Measurements from ENCODE around the gene AKNAD1. TPM values are rescaled to one million over a fixed set of nuclear protein-coding genes. Genes with fewer than 3 reads are reported as not detected.
"Not testable (repeated sequence)": the region's sequence is repeated elsewhere in the genome, so short reads cannot be mapped to it uniquely, and the experiment has no call there.

Gene AKNAD1
- total RNA-seq, 1 experiment from 2014 or later, result 0.26 TPM

DNA sequence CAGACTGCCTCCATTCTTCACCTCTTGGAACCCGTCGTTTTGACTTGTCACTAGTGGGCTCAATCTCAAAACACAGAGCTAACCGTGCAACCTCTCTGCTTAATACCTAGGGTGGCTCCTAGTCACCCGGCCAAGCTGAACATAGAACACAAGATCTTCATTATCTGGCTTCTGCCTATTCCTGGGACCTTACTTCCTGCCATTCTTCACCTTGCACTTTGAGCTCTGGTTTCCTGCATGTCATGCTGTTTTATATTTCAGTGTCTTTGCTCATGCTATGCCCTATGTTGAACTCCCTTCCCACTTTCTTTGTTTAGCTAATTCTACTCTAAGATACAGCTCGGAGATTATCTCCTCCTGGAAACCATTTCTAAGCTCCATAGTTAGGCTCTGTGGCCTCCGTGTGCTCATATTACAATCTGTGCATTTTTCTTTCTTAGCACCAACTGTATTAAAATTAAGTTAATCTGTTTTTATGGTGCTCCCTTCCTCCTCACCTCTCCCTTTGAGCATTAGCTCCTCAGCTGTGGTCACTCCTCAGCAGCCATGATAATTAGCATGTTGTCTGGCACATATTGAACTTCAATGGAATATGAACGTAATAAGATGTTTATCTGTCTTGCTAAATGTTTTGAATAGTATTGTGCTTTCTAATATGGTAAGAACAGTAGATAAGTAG is 33.0 kb upstream of the AKNAD1 start:
- in situ Hi-C loops (cut with HindIII; ENCODE audit: low pct_unique_long_range_greater_than_20kb, low sequenced_read_pairs) (no loop called here), intact Hi-C loops (cut with micrococcal nuclease; ENCODE audit: unreplicated experiment) (no loop called here)
- POLR2A ChIA-PET, result no interaction called here
- CTCF ChIA-PET, result no interaction called here
- Histone ChIP-seq H3K4me1 (ENCODE audit: control insufficient read depth, insufficient read depth, low read length) (no peaks in the 10 kb centered on the region; the same call in 1 of the 2 replicates), H3K27me3 (ENCODE audit: control insufficient read depth, insufficient read depth, low read length) (no peaks in the 10 kb centered on the region), H3K4me3 (ENCODE audit: low read depth in 2 of 2, low read length in 2 of 2) (no peak overlapping the region), H3K9me3 (ENCODE audit: control insufficient read depth, insufficient read depth, low read depth, low read length) (no peaks in the 10 kb centered on the region), H3K36me3 (ENCODE audit: control insufficient read depth, insufficient read depth, low read length) (no peaks in the 10 kb centered on the region), H3K27ac (ENCODE audit: low read length) (no peak overlapping the region)
- BruUV-seq (replicated peaks), result no TSS peak
- DNase-seq (ENCODE audit: low read depth, low spot score) (no peak), ATAC-seq (no peak)
- no peak for TF ChIP-seq SIN3A (IDR thresholded peaks at IDR 0.05; ENCODE audit: borderline replicate concordance, insufficient read depth, low read depth, low read length)
- TF ChIP-seq POLR2AphosphoS5 (IDR thresholded peaks at IDR 0.05; ENCODE audit: low read depth, low read length), result no peak
- TF ChIP-seq, protein P1, sequence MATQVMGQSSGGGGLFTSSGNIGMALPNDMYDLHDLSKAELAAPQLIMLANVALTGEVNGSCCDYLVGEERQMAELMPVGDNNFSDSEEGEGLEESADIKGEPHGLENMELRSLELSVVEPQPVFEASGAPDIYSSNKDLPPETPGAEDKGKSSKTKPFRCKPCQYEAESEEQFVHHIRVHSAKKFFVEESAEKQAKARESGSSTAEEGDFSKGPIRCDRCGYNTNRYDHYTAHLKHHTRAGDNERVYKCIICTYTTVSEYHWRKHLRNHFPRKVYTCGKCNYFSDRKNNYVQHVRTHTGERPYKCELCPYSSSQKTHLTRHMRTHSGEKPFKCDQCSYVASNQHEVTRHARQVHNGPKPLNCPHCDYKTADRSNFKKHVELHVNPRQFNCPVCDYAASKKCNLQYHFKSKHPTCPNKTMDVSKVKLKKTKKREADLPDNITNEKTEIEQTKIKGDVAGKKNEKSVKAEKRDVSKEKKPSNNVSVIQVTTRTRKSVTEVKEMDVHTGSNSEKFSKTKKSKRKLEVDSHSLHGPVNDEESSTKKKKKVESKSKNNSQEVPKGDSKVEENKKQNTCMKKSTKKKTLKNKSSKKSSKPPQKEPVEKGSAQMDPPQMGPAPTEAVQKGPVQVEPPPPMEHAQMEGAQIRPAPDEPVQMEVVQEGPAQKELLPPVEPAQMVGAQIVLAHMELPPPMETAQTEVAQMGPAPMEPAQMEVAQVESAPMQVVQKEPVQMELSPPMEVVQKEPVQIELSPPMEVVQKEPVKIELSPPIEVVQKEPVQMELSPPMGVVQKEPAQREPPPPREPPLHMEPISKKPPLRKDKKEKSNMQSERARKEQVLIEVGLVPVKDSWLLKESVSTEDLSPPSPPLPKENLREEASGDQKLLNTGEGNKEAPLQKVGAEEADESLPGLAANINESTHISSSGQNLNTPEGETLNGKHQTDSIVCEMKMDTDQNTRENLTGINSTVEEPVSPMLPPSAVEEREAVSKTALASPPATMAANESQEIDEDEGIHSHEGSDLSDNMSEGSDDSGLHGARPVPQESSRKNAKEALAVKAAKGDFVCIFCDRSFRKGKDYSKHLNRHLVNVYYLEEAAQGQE (IDR thresholded peaks at IDR 0.05; ENCODE audit: insufficient read depth in 1 of 2, low read depth in 2 of 2, low read length in 1 of 2), result no peak
- no peak for TF ChIP-seq TCF7L2 (IDR thresholded peaks at IDR 0.05; ENCODE audit: low read depth, low read length)
- TF ChIP-seq, protein P2, sequence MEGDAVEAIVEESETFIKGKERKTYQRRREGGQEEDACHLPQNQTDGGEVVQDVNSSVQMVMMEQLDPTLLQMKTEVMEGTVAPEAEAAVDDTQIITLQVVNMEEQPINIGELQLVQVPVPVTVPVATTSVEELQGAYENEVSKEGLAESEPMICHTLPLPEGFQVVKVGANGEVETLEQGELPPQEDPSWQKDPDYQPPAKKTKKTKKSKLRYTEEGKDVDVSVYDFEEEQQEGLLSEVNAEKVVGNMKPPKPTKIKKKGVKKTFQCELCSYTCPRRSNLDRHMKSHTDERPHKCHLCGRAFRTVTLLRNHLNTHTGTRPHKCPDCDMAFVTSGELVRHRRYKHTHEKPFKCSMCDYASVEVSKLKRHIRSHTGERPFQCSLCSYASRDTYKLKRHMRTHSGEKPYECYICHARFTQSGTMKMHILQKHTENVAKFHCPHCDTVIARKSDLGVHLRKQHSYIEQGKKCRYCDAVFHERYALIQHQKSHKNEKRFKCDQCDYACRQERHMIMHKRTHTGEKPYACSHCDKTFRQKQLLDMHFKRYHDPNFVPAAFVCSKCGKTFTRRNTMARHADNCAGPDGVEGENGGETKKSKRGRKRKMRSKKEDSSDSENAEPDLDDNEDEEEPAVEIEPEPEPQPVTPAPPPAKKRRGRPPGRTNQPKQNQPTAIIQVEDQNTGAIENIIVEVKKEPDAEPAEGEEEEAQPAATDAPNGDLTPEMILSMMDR (IDR thresholded peaks at IDR 0.05), result no peak

DNA sequence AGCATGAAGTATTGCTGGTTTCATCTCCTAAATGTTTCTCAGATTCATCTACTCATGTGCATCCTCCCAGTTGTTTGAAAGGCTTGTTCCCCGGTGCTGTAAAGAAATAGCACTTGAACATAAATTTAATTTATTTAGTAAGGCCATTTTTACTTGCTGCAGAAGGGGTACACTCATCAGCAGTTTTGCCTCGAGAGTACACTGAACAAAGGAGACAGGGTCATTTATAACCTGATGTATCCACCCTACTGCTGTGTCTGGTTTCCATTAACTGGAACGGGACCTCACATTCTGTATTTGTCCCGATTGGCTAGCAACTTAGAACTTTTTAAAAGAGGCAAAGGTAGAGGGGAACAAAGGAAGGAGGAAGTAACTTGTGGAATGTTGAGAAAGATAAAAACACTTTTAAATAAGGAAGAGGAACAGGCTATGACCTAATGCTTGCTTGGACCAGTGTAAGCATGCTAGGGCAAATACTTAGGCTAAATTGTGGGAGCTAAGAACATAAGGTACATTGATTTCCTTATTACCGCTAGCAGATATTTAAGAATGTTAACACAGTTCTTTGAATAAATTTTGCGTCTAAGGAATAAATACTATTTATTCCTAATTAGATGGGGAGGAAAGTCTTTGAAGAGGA is 32.2 kb upstream of the AKNAD1 start:
- H3K9me3 ChIP-seq (ENCODE audit: control insufficient read depth, insufficient read depth, low read depth, low read length); H3K4me3 ChIP-seq (ENCODE audit: low read depth in 2 of 2, low read length in 2 of 2); H3K4me1 ChIP-seq (ENCODE audit: control insufficient read depth, insufficient read depth, low read length); intact Hi-C loops (cut with micrococcal nuclease; ENCODE audit: unreplicated experiment); in situ Hi-C loops (cut with HindIII; ENCODE audit: low pct_unique_long_range_greater_than_20kb, low sequenced_read_pairs); H3K27me3 ChIP-seq (ENCODE audit: control insufficient read depth, insufficient read depth, low read length); ATAC-seq; BruUV-seq (replicated peaks); POLR2A ChIA-PET; DNase-seq (ENCODE audit: low read depth, low spot score); H3K27ac ChIP-seq (ENCODE audit: low read length); H3K36me3 ChIP-seq (ENCODE audit: control insufficient read depth, insufficient read depth, low read length); CTCF ChIA-PET: not testable (repeated sequence)

DNA sequence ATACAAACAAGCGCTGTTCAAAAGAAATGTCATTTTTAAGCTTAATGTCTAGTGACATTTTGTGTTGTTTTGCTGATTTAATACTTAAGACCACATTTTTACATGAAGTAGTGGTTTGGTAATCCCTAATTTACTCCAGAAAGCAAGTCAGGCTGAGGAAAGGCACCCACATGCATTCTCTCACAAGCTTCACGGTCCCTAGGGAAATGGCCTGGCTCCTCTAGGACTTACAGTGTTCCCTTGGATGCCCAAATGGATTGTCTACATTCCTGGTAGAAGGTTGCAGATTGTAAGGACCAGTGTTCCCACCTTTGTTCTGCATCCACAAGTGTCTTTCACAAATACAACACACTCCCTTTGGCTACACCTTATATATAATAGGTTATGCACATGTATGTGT is 29.4 kb upstream of the AKNAD1 start:
- Histone ChIP-seq H3K9me3 (ENCODE audit: control insufficient read depth, insufficient read depth, low read depth, low read length) (no peaks in the 10 kb centered on the region), H3K27me3 (ENCODE audit: control insufficient read depth, insufficient read depth, low read length) (no peaks in the 10 kb centered on the region), H3K4me1 (ENCODE audit: control insufficient read depth, insufficient read depth, low read length) (peaks cover 2% of the 10 kb centered on the region; the same call in 1 of the 2 replicates), H3K36me3 (ENCODE audit: control insufficient read depth, insufficient read depth, low read length) (no peaks in the 10 kb centered on the region), H3K4me3 (ENCODE audit: low read depth in 2 of 2, low read length in 2 of 2) (no peak overlapping the region), H3K27ac (ENCODE audit: low read length) (no peak overlapping the region)
- in situ Hi-C loops (cut with HindIII; ENCODE audit: low pct_unique_long_range_greater_than_20kb, low sequenced_read_pairs) (no loop called here), intact Hi-C loops (cut with micrococcal nuclease; ENCODE audit: unreplicated experiment) (no loop called here)
- TF ChIP-seq POLR2AphosphoS5 (IDR thresholded peaks at IDR 0.05; ENCODE audit: low read depth, low read length) (no peak), SIN3A (IDR thresholded peaks at IDR 0.05; ENCODE audit: borderline replicate concordance, insufficient read depth, low read depth, low read length) (no peak), TCF7L2 (IDR thresholded peaks at IDR 0.05; ENCODE audit: low read depth, low read length) (no peak)
- TF ChIP-seq, protein P2 (IDR thresholded peaks at IDR 0.05), result no peak
- TF ChIP-seq, protein P1 (IDR thresholded peaks at IDR 0.05; ENCODE audit: insufficient read depth in 1 of 2, low read depth in 2 of 2, low read length in 1 of 2), result no peak
- no TSS peak for BruUV-seq (replicated peaks)
- POLR2A ChIA-PET, result no interaction called here
- no peak for DNase-seq (ENCODE audit: low read depth, low spot score)
- CTCF ChIA-PET, result no interaction called here
- no peak for ATAC-seq

Data from Panc1 (cell line).